COR-L47 (cell line): ENCODE measurements around the gene MYOZ1.
"Not testable (repeated sequence)": the region's sequence is repeated elsewhere in the genome, so short reads cannot be mapped to it uniquely, and the experiment has no call there.

Experiments used
- DNase-seq: peaks from one replicate; lab custom pipeline; 2025; lab: John Stamatoyannopoulos, UW

The MYOZ1 gene

GRCh38 chr10:73647211-73647874, 6.1 kb upstream of the MYOZ1 start:
- DNase-seq: peak; percentile 60

GRCh38 chr10:73646598-73647041, 5.3 kb upstream of the MYOZ1 start:
- no peak for DNase-seq

GRCh38 chr10:73645251-73645650, 4.0 kb upstream of the MYOZ1 start:
- no peak for DNase-seq

GRCh38 chr10:73644767-73645166, 3.5 kb upstream of the MYOZ1 start:
- DNase-seq: no peak

GRCh38 chr10:73644015-73644743, 2.9 kb upstream of the MYOZ1 start:
- DNase-seq: peak; percentile 9

GRCh38 chr10:73643362-73643761, 2.1 kb upstream of the MYOZ1 start:
- DNase-seq: no peak

- DNase-seq: no peak
Measured at GRCh38 chr10:73639286-73639685, 2.0 kb downstream of the MYOZ1 start.

GRCh38 chr10:73635781-73636180, 5.5 kb downstream of the MYOZ1 start:
- no peak for DNase-seq

- no peak for DNase-seq
Measured at GRCh38 chr10:73634421-73634820, 6.9 kb downstream of the MYOZ1 start.

- no peak for DNase-seq
Measured at GRCh38 chr10:73629165-73629564, 12.1 kb downstream of the MYOZ1 start.

GRCh38 chr10:73628405-73628804, 12.9 kb downstream of the MYOZ1 start:
- no peak for DNase-seq

GRCh38 chr10:73627300-73627699, 14.0 kb downstream of the MYOZ1 start:
- DNase-seq: no peak

- peak; percentile 90 for DNase-seq
Measured at GRCh38 chr10:73625884-73626752, 15.2 kb downstream of the MYOZ1 start.

GRCh38 chr10:73625004-73625883, 16.0 kb downstream of the MYOZ1 start:
- DNase-seq: no peak

- DNase-seq: no peak
Measured at GRCh38 chr10:73623056-73623455, 18.2 kb downstream of the MYOZ1 start.

- DNase-seq: not testable (repeated sequence)
Measured at GRCh38 chr10:73620974-73621373, 20.3 kb downstream of the MYOZ1 start.

- DNase-seq: not testable (repeated sequence)
Measured at GRCh38 chr10:73617143-73617542, 24.1 kb downstream of the MYOZ1 start.

GRCh38 chr10:73614720-73615119, 26.6 kb downstream of the MYOZ1 start:
- DNase-seq: no peak

GRCh38 chr10:73609116-73609515, 32.2 kb downstream of the MYOZ1 start:
- DNase-seq: no peak

- no peak for DNase-seq
Measured at GRCh38 chr10:73601486-73601921, 39.8 kb downstream of the MYOZ1 start.

- no peak for DNase-seq
Measured at GRCh38 chr10:73597346-73597745, 43.9 kb downstream of the MYOZ1 start.

GRCh38 chr10:73593812-73594211, 47.5 kb downstream of the MYOZ1 start:
- no peak for DNase-seq
